Posterior cingulate gyrus (tissue), 11 donors: Measurements from ENCODE around the gene CXorf66.
"Not testable (repeated sequence)": the region's sequence is repeated elsewhere in the genome, so short reads cannot be mapped to it uniquely, and the experiment has no call there.

Experiments
- DNase-seq, 10 donors: peaks; one replicate each; pipeline versions ENCODE4 v3.0.0 to v3.0.0-alpha.2; 2020 to 2021; ENCODE audit warnings: mixed read lengths in 3 of 10
- intact Hi-C: fragments of 100-400 bp; cut with DNase I; formaldehyde crosslinking; loops from one replicate; pipeline ENCODE4 v1.15.1; 2023

CXorf66 gene

GRCh38 chrX:139930401-139930800 lies 34.9 kb downstream of the CXorf66 start:
- DNase-seq: no peak

GRCh38 chrX:139929876-139930275 lies 35.4 kb downstream of the CXorf66 start:
- intact Hi-C loops: no loop called here

More at GRCh38 chrX:139930401-139930800, 34.9 kb downstream of the CXorf66 start:
- intact Hi-C loops: no loop called here

GRCh38 chrX:139924696-139925095 lies 40.6 kb downstream of the CXorf66 start:
- intact Hi-C loops: no loop called here
- no peak for DNase-seq

More at GRCh38 chrX:139929876-139930275, 35.4 kb downstream of the CXorf66 start:
- peak in 1 of 10 donors; percentile 37 for DNase-seq

GRCh38 chrX:139924069-139924695 lies 41.1 kb downstream of the CXorf66 start:
- no peak for DNase-seq
- intact Hi-C loops: no loop called here

- DNase-seq, intact Hi-C loops: not testable (repeated sequence)
These were observed 44.2 kb downstream of the CXorf66 start for GRCh38 chrX:139921142-139921541.

GRCh38 chrX:139920316-139920715 lies 45.0 kb downstream of the CXorf66 start:
- intact Hi-C loops: no loop called here
- DNase-seq: no peak

GRCh38 chrX:139914421-139914820 lies 50.9 kb downstream of the CXorf66 start:
- intact Hi-C loops: no loop called here
- no peak for DNase-seq

- DNase-seq: no peak
- intact Hi-C loops: no loop called here
These were observed 55.6 kb downstream of the CXorf66 start for GRCh38 chrX:139909712-139910111.

GRCh38 chrX:139907078-139907477 lies 58.2 kb downstream of the CXorf66 start:
- intact Hi-C loops: no loop called here
- DNase-seq: no peak

- intact Hi-C loops: no loop called here
- no peak for DNase-seq
These were observed 59.6 kb downstream of the CXorf66 start for GRCh38 chrX:139905743-139906142.
